HepG2 (cell line): ENCODE data around the gene MSMB. TPM values are rescaled to one million over a fixed set of nuclear protein-coding genes. Genes with fewer than 3 reads are reported as not detected.
A peak's percentile ranks its signal among the peaks of the same experiment; 100 is the strongest.

Experiments
- ARID5B ChIP-seq: IDR thresholded peaks from 2 replicates; pipeline ENCODE4 v1.4.0; 2020; ENCODE audit warnings: mild to moderate bottlenecking, missing genetic modification reagents
- ATF1 ChIP-seq: IDR thresholded peaks from 2 replicates; pipeline ENCODE4 v1.6.1; 2016; ENCODE audit warnings: mild to moderate bottlenecking, control low read depth
- HMGXB4 ChIP-seq, 2 experiments: sonication (generic) in 1 of 2; formaldehyde crosslinking in 1 of 2; IDR thresholded peaks; 2 replicates each; pipeline versions ENCODE4 v1.4.0 to v1.6.1; 2018 to 2020; ENCODE audit warnings: missing genetic modification reagents in 2 of 2, borderline replicate concordance in 1 of 2, low read depth in 1 of 2, mild to moderate bottlenecking in 1 of 2, missing biosample characterization in 1 of 2
- JUND ChIP-seq: sonication (generic); formaldehyde crosslinking; IDR thresholded peaks from 2 replicates; pipeline ENCODE4 v1.8.0; 2022; ENCODE audit warnings: mild to moderate bottlenecking, missing genetic modification reagents
- SNAPC2 ChIP-seq: sonication (generic); formaldehyde crosslinking; IDR thresholded peaks from 2 replicates; pipeline ENCODE4 v1.8.1; 2022; ENCODE audit warnings: mild to moderate bottlenecking, missing genetic modification reagents
- SP2 ChIP-seq: sonication (generic); formaldehyde crosslinking; IDR thresholded peaks from 2 replicates; pipeline ENCODE4 v1.5.1; 2020; ENCODE audit warnings: mild to moderate bottlenecking, missing genetic modification reagents
- ZNF367 ChIP-seq: sonication (generic); formaldehyde crosslinking; IDR thresholded peaks from 2 replicates; pipeline ENCODE4 v1.4.0; 2020; ENCODE audit warnings: missing genetic modification reagents, borderline replicate concordance
- ZNF382 ChIP-seq: sonication (generic); formaldehyde crosslinking; IDR thresholded peaks from 2 replicates; pipeline ENCODE4 v1.5.0; 2020; ENCODE audit warnings: missing genetic modification reagents, mild to moderate bottlenecking, borderline replicate concordance
- polyA plus RNA-seq, 8 experiments: library from polyadenylated mRNA; depleted of rRNA in 3 of 8; stranded (reverse) in 7 of 8; unstranded in 1 of 8; fragments of >200 nt; fragmentation: Illumina TruSeq in 4 of 8; extraction: Trizol in 4 of 8; gene quantifications; 2 replicates each; pipeline versions ENCODE4 v1.2.1 to v1.2.3, GENCODE V29; 2011 to 2016; ENCODE audit warnings: low read depth in 4 of 8, missing spikeins in 1 of 8, mixed read lengths in 1 of 8; ENCODE audit not compliant: insufficient read depth in 1 of 8
- total RNA-seq, 5 experiments: library from RNA; depleted of rRNA; stranded (reverse); fragments of >200 nt; fragmentation: Illumina TruSeq; extraction: Trizol; gene quantifications; 2 replicates each; pipeline ENCODE4 v1.2.3, GENCODE V29; 2016; ENCODE audit warnings: low read depth in 1 of 5
- TF ChIP-seq, protein P1 (sequence below): sonication (generic); formaldehyde crosslinking; IDR thresholded peaks from 2 replicates; pipeline ENCODE4 v1.4.0; 2020; ENCODE audit warnings: missing genetic modification reagents, mild to moderate bottlenecking, borderline replicate concordance
- TF ChIP-seq, protein P2 (sequence below): sonication (generic); formaldehyde crosslinking; IDR thresholded peaks from 2 replicates; pipeline ENCODE4 v1.5.1; 2020; ENCODE audit warnings: mild to moderate bottlenecking, missing genetic modification reagents, borderline replicate concordance

Gene MSMB
- total and polyA plus RNA-seq, 2 of the 13 experiments (the other 11 are each of a cell fraction or from before 2014, with no cell fraction given) = 0.84 TPM; not detected in 1

DNA sequence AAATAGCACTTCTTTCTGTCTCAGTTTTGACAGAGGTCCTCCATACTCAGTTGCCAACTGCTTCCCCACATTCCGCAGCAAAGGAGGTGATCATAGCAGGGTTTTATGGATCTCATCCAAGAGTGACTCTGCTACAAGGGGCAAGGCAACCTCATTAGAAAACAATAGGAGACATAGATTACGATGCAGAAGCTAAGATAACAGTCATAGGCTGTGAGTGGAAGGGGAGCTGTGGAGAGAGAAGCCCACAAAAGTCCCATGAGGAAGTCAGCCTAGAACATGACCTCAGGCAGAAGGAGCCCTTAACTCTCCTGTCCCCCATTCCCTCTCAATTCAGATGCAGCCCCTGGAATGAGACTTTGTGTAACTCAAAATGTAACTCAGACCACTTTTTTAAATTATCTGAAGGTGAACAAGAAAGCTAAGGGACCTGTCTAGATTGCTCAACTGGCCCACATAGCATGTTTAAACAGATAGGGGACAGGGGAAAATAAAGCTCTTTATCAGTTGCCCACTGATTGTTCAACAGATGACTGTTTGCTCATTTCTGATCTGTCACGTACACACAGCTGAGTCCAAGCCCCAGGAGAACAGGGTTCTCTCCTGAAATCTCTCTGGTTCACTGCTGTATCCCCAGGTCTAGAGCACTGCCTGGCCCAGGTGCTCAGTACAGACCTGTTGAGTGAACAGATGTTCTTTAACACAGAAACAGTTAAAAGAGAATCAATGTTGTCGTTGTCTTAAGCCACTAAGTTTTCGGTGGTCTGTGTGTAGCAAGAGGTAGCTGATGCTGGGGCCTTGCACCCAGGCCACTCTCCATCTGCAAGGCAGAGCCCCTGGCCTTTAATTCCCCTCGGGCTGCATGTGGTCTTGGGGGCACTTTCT, 14.2 kb downstream of the MSMB start (continued):
- TF ChIP-seq, protein P1, sequence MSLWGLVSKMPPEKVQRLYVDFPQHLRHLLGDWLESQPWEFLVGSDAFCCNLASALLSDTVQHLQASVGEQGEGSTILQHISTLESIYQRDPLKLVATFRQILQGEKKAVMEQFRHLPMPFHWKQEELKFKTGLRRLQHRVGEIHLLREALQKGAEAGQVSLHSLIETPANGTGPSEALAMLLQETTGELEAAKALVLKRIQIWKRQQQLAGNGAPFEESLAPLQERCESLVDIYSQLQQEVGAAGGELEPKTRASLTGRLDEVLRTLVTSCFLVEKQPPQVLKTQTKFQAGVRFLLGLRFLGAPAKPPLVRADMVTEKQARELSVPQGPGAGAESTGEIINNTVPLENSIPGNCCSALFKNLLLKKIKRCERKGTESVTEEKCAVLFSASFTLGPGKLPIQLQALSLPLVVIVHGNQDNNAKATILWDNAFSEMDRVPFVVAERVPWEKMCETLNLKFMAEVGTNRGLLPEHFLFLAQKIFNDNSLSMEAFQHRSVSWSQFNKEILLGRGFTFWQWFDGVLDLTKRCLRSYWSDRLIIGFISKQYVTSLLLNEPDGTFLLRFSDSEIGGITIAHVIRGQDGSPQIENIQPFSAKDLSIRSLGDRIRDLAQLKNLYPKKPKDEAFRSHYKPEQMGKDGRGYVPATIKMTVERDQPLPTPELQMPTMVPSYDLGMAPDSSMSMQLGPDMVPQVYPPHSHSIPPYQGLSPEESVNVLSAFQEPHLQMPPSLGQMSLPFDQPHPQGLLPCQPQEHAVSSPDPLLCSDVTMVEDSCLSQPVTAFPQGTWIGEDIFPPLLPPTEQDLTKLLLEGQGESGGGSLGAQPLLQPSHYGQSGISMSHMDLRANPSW (CRISPR knock-in tag) = peak; percentile 96
- no peak for TF ChIP-seq SP2 (CRISPR knock-in tag)
- no peak for TF ChIP-seq ZNF367 (CRISPR knock-in tag)
- TF ChIP-seq ARID5B = peak; percentile 89
- peak; percentile 53; the same call in 1 of the 2 replicates for TF ChIP-seq JUND (CRISPR knock-in tag)
- TF ChIP-seq HMGXB4 (CRISPR knock-in tag; IDR thresholded peaks at IDR 0.05; ENCODE audit: borderline replicate concordance in 1 of 2, low read depth in 1 of 2) = peak; percentile 30 to 68; a peak in 2 of 4 replicates
- TF ChIP-seq, protein P2, sequence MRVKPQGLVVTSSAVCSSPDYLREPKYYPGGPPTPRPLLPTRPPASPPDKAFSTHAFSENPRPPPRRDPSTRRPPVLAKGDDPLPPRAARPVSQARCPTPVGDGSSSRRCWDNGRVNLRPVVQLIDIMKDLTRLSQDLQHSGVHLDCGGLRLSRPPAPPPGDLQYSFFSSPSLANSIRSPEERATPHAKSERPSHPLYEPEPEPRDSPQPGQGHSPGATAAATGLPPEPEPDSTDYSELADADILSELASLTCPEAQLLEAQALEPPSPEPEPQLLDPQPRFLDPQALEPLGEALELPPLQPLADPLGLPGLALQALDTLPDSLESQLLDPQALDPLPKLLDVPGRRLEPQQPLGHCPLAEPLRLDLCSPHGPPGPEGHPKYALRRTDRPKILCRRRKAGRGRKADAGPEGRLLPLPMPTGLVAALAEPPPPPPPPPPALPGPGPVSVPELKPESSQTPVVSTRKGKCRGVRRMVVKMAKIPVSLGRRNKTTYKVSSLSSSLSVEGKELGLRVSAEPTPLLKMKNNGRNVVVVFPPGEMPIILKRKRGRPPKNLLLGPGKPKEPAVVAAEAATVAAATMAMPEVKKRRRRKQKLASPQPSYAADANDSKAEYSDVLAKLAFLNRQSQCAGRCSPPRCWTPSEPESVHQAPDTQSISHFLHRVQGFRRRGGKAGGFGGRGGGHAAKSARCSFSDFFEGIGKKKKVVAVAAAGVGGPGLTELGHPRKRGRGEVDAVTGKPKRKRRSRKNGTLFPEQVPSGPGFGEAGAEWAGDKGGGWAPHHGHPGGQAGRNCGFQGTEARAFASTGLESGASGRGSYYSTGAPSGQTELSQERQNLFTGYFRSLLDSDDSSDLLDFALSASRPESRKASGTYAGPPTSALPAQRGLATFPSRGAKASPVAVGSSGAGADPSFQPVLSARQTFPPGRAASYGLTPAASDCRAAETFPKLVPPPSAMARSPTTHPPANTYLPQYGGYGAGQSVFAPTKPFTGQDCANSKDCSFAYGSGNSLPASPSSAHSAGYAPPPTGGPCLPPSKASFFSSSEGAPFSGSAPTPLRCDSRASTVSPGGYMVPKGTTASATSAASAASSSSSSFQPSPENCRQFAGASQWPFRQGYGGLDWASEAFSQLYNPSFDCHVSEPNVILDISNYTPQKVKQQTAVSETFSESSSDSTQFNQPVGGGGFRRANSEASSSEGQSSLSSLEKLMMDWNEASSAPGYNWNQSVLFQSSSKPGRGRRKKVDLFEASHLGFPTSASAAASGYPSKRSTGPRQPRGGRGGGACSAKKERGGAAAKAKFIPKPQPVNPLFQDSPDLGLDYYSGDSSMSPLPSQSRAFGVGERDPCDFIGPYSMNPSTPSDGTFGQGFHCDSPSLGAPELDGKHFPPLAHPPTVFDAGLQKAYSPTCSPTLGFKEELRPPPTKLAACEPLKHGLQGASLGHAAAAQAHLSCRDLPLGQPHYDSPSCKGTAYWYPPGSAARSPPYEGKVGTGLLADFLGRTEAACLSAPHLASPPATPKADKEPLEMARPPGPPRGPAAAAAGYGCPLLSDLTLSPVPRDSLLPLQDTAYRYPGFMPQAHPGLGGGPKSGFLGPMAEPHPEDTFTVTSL = peak; percentile 81; the same call in 1 of the 2 replicates
- TF ChIP-seq SNAPC2 (CRISPR knock-in tag) = peak; percentile 57; the same call in 1 of the 2 replicates
- TF ChIP-seq ATF1 (CRISPR knock-in tag) = peak; percentile 56
- TF ChIP-seq ZNF382 (CRISPR knock-in tag) = no peak
